Activated T-cell treated with anti-CD3 and anti-CD28 coated beads for 24 hours (primary cell): ENCODE results near the gene TNS4.
"Not testable (repeated sequence)": the region's sequence is repeated elsewhere in the genome, so short reads cannot be mapped to it uniquely, and the experiment has no call there.

Experiments
- DNase-seq: peaks from one replicate; pipeline ENCODE4 v3.0.0-alpha.2; 2020; ENCODE audit warnings: low read depth

TNS4 gene, protein sequence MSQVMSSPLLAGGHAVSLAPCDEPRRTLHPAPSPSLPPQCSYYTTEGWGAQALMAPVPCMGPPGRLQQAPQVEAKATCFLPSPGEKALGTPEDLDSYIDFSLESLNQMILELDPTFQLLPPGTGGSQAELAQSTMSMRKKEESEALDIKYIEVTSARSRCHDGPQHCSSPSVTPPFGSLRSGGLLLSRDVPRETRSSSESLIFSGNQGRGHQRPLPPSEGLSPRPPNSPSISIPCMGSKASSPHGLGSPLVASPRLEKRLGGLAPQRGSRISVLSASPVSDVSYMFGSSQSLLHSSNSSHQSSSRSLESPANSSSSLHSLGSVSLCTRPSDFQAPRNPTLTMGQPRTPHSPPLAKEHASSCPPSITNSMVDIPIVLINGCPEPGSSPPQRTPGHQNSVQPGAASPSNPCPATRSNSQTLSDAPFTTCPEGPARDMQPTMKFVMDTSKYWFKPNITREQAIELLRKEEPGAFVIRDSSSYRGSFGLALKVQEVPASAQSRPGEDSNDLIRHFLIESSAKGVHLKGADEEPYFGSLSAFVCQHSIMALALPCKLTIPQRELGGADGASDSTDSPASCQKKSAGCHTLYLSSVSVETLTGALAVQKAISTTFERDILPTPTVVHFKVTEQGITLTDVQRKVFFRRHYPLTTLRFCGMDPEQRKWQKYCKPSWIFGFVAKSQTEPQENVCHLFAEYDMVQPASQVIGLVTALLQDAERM

DNA sequence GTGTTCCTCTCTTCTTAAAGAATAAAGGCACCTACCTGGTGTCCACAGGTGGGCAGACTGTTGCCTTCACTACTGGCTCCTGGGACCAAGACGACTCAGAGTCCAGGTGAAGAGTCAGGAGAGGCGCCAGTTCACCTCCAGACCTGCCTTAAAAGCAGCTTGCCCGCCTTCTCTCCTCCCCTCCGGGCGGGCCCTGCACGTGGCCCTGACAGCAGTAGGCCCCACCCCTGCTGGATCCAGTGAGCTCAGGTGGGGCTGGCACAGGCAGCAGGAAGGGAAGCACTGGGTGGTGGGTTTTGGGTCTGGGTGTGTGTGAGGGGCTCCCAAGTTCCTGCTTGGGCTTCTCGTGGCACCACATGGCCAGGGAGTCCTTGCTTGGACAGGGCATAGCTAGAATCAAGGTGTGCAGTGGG, at the start of gene TNS4:
Gene TNS4, minus strand, starts transcription at position 125 of the 413 bp plus-strand sequence. CDS start 5,198 bp downstream, outside the sequence.
- no peak for DNase-seq

GRCh38 chr17:40550608-40551007, 49.2 kb upstream of the TNS4 start:
- DNase-seq: no peak

- DNase-seq: no peak
Observed at GRCh38 chr17:40548982-40549685, 47.7 kb upstream of the TNS4 start.

DNA sequence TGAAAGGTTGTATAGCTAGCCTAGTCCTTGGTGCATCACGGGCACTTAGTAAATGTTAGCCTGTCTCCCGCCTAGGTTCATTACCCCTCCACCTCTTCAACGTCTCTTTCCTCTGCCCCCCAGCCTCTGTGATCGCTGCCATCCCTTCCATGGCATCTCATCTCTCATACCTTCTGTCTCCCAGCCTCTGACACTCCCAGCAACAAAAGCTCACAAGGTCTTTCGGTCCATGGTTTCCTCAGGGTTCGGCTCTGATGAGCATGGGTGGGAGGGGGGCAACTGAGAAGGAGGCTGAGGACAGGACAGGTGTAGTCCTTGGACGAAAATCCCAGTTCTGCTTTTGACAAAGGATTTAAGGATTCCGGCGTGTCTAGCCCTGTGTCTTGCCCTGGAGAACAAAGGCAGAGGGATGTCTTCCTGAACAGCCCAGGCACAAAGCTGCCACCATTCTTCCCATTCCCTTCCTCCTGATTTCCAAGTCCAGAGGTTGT, 47.1 kb upstream of the TNS4 start:
- no peak for DNase-seq

DNA sequence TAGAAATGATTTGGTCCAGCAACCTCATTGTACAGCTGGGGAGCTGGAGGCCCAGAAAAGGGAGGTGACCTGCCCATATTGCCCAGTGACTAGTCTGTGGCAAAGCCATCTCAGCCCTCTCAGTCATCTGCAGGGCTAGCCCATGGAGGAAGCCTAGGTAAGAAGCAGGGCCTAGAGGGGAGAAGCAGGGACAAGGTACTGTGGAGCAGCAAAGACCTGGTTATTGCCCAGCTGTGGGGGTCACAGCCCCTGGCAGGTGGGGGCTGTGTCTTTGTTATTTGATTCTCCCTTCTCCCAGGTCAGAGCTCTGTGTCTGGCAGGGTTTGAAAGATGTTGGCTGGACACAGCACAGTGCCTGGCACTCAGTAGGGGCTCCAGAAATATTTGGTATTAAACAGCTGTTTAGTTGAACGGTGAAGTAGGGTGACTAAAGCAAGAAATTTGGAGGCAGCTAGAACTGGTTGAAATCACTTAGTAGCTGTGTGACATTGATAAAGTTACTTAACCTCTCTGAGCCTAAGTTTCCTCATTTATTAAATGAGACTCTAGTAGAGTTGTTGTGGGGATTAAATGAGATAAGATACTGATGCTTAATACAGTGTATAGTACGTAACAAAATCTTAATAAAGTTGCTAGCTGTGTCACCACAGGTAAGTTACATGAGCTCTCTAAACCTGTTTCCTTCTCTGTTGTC, 46.5 kb upstream of the TNS4 start:
- DNase-seq: no peak

DNA sequence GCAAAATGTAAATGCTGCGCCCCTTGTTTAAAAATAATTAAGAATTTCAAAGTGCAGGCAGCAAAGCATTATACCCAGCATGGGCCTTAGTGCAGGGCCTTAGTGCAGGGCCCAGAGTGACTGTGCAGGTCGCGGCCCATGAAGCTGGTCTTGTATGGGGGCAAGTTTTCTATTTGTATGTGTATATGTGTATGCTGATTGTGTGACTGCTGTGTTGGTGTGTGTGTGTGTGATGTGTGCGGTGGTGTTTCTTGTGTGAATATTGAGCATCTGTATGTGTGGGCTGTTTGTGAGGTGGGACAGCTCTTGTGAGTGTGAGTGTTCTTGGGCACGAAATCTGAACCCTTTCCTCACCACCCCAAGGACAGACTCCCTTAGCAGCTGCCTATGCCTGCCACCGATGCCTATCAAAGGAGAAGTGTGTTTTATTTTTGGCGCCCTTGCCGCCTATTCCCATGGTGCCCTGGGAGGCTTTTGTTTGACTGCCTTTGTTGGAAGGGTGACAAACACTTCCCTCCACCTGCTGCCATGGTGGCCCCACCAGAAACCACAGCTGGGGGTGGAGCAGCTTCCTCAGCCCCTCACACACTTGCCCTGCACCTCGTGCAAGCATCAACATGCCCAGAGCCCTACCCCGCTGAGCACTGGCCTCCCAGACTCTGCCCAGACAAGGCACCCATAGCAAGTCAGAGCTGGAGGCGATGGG, 45.8 kb upstream of the TNS4 start:
- DNase-seq: no peak

GRCh38 chr17:40546497-40546896, 45.1 kb upstream of the TNS4 start:
- not testable (repeated sequence) for DNase-seq

DNA sequence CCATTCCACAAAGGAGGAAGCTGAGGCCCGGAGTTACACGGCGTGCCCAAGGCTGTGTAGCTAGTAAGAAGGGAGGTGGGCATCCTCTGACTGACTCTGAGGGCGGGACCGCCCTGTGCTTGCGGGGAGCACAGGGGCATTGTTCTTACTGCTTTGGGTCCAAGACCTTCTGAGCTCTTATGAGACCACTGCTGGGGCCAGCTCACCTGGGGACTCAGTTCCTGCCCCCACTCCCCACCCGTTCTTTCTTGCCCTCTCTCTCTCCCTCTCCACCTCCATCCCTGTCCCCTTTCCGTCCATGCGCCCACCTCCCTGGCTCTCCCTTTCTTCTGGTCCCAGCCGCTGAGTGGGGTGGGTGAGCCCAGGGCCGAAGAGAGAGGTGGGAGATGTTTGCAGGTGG, 44.2 kb upstream of the TNS4 start:
- DNase-seq: no peak

DNA sequence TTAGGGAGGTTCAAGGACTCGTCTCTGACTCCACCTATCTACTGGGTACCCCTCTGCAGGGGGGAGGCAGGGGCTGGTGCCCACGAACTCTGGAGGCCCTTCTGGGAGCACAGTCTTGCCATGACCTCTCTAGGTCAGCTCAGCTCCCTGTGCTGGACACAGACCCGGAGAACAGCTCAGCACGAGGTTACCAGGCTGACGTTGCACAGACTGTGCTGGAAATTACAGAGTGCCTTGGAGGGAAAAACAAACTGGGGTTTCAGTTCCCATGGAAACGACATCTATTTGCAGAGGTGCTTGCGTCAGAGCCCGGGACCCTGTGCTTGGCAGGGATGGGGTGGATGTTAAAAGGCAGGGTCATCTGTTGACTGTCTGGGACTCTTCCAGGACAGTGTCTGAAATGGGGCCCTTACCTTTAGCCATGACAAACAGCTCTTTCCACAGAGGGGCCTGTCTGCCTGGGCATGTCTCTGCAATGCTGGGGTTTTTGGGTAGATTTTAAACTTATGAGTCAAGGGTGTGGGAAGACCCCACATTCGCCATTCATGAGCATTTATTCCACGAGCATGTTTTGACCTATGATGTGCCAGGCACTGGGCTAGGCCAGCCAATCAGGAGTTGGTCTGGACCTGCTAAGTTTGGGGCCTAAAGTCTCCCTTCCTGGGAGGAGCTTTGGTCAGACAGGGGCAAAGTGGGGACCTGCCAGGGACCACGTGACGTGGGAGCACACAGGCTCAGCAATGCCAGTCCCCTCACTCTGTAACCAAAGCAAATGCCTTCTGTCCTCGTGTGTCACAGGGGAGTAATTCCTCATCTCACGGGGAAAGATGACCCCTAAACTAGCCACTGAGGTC, 41.4 kb upstream of the TNS4 start:
- no peak for DNase-seq

DNA sequence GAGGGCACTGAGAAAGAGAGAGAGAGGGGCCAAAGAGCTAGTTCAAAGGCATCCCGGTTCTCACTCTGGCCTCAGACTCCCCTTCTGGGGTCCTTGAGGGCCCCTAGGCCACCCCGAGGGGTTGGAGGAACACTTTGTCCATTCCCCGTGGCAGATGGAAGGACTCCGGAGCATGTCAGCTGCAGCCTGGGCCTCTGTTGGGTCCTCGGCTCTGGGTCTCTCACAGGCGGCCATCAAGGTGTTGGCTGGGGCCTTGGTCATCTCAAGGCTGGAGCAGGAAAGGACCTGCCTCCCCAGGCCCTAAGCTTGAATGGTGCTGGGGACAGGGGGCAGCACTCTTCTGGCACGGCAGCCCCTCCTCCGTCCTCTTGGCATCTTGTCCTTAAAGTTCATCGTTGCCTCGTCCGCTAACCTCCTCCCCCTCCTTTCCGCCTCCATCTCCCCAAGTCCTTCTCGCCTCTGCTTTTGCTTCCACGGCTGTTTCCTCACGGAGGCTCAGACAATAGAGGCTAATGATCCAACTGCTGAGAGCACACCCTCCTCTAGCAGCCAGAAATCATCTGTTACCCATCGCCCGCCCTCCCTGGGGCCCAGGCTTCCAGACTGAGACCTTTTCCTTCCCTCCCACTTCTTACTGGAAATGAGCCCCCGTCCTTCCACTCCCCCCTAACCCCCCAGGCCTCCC, 40.6 kb upstream of the TNS4 start:
- no peak for DNase-seq

GRCh38 chr17:40541060-40541872, 39.8 kb upstream of the TNS4 start:
- no peak for DNase-seq

GRCh38 chr17:40540448-40540847, 39.0 kb upstream of the TNS4 start:
- no peak for DNase-seq

DNA sequence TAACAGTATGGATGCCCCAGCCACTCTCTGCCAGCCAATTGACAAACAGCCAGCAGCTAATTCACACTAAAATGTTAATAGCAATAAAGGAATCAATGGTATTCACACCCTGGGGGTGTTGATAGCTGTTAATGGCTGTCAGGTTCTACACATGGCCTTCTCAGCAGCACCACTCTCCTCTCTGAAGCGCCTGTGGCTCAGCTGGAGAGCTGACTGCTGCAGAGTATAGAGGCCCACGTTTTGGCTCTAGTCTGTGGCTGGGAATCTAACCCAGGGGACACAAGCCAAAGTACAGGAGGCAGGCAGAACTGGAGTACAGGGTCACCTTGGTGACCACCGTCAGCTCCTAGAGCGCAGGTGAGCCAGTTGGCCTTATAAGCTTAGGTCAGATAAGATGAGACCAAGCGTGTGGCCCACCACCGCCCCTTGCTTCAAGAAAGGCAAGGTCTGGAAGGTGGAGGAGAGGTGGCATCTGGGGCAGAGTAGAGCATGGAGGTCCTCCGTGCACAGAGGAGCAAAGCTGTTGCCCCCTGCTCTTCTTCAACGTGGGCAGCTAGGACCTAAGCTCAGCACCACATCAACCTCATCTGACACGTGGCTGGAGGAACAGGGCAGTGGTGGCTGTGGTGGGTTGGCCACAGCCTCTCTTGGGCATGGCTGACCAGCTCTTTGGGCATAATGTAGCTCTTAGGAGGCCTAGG, 38.4 kb upstream of the TNS4 start:
- no peak for DNase-seq

GRCh38 chr17:40538936-40539705, 37.7 kb upstream of the TNS4 start:
- no peak for DNase-seq

- no peak for DNase-seq
Observed at GRCh38 chr17:40538019-40538935, 36.9 kb upstream of the TNS4 start.
